Stimulated activated CD4-positive, alpha-beta T cell treated with anti-CD3 and anti-CD28 coated beads, Interleukin-15, amount 100 ng/mL, for 1 hour (primary cell): ENCODE results near the gene PITPNB.

Source experiments
- DNase-seq, 2 donors: peaks; one replicate each; pipeline ENCODE4 v3.0.0-alpha.2; 2020; ENCODE audit warnings: low read depth in 1 of 2, low spot score in 1 of 2

Gene PITPNB

DNA sequence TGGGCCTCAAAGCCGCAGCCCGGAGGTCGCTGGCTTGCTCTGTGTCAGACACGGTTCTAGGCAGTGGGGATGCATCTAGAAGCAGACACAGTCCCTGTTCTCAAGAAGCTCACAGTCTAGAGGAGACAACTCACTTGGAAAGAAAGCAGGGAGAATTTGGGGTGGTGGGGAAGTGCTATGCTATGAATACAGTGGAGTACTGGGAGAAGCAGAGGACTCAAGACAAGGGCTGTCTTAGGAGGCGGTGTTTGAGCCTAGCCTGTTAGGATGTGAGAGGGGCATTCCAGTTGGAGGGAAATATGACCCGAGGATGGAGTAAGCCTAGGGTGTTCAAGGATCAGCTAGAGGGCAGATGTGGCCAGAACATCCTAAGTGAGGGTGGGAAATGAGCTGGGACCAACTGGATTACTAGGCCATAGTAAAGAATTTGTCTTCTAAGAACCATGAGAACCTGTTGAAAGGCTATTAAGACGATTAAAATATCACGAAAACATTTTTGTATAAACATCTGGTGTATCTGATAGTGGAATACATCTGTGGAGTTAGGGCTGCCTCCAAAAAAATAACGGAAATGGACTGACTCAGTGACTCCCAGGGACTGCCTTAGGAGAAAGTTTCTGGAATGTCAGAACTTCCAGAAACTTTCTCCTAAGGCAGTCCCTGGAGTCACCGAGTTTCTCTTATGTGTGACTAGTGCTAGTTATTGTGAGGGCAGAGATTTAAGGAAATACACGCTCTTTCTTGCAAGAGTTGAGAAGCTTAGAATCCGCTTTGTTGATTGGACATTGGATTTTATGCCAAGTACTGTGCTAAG is 1.1 kb upstream of the PITPNB start:
- no peak for DNase-seq

- peak; percentile 13 to 47 for DNase-seq
These were observed 475 bp downstream of the PITPNB start for GRCh38 chr22:27918341-27919221.

DNA sequence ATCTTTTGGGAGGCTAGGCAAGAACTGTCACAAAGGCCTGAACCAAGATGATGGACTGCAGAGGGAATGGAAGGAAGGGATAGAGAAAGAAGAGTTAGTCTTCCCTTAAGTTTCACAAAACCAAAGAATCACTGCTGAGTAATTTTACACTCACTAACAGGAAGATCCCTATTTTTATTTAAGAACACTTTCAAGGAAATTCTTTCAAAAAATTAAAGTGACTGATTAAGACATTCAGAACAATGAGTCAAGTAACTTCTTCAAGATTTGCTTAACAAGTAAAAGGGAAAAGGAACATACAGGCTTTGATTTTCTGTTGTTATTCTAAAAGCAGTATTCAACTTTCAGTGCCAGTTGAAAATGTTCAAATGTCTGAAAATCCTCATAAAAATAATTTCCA is 3.1 kb downstream of the PITPNB start:
- DNase-seq, result no peak

DNA sequence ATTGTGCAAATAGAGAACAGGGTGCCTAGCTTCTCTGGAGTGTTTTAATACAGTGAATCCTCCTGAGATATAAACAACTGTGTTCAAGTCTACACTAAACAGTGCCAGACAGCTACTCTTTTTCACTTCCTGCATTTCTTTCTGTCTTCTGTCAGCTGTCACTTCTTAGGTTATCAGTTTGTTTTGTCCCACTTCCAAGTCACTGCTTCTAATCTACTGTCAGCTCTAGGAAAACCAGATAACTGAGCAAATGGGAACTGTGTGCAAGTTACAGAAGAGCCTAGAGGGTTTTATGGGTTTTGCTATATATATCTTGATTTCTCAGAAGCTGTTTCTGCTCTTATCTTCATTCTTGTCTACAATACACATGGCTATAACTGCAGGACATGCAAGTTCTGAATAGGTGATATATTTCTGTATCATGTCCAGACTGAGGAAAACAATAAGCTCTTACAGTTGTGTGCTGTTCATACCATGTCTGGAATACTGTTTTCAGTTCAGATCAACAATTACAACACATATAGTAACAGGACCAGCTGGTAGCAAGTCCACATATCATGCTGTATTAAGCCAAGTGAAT is 5.8 kb downstream of the PITPNB start:
- no peak for DNase-seq

- no peak for DNase-seq
These were observed 7.0 kb downstream of the PITPNB start for GRCh38 chr22:27912101-27912500.

DNA sequence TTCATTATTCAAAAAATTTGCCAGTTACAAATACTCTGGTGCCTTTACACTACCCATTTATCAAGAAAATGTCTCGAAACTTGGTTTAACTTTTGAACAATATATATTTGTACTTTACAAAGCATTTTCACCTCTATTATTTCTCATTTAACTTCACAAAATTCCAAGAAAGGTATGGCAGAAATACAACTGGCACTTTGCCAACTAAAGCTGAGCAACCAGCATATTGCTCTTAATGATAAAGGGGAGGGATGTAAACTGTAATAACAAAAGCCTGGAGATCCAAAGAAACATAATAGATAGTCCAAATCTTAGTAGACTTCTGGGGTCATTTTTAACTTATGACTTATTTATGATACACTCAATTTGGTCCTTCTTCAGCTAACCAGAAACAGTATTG is 7.7 kb downstream of the PITPNB start:
- DNase-seq, result no peak

- no peak for DNase-seq
These were observed 12.8 kb downstream of the PITPNB start for GRCh38 chr22:27906241-27906640.

GRCh38 chr22:27905653-27906052 is 13.4 kb downstream of the PITPNB start:
- DNase-seq, result no peak

GRCh38 chr22:27903805-27904473 is 15.1 kb downstream of the PITPNB start:
- DNase-seq, result no peak

DNA sequence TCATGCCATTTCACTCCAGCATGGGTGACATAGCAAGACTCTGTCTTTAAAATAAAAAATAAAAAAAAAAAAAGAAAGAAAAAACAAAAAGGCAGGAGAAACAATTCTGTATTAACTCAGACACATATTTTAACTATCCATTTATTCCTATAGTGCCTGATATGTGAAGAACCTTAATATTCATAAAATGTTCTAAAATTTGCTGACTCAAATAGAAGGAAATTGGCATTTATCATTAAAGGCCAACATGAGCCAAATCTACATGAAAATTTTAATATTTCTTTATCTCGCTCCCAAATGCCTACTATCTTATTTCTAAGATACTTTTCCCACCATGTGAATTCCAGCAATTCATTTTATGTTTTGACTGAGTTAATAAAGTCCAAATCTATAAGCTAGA is 18.9 kb downstream of the PITPNB start:
- DNase-seq, result no peak

DNA sequence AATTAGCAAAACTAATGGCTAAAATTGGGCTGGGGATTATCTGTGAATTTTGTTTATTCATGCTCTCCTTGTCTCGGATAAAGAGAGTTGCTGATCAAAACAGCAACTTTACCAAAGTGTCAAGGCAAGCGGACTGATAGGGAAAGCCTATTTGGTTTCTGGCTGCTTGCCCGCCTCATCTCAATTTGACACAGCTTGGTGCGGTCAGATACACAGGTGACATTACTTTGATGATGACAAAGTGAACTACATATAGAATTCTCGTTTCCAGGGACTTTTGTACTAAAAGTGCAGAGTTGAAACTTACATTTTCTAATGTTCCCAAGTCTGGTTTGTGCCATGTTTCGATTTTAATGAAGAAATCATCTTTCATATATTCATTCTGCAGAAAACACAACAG is 22.8 kb downstream of the PITPNB start:
- DNase-seq, result no peak

DNA sequence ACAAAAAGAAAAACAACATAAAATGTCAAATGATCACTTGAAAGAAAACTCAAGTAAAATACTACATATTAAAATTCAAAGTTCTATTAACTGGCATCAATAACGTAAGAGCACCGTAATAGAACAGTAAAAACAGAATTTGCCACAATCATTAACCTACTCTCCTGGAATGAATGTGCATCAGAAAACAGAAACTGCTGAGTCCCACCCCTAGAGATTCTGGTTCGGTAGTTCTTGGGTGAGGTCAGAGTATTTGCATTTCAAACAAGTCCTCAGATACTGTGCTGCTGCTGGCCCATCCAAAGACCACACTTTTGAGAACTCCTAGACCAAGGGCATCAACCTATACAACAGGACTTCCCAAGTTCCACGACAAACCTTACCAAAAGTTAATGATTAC is 23.5 kb downstream of the PITPNB start:
- no peak for DNase-seq

- no peak for DNase-seq
These were observed 26.2 kb downstream of the PITPNB start for GRCh38 chr22:27892811-27893210.

DNA sequence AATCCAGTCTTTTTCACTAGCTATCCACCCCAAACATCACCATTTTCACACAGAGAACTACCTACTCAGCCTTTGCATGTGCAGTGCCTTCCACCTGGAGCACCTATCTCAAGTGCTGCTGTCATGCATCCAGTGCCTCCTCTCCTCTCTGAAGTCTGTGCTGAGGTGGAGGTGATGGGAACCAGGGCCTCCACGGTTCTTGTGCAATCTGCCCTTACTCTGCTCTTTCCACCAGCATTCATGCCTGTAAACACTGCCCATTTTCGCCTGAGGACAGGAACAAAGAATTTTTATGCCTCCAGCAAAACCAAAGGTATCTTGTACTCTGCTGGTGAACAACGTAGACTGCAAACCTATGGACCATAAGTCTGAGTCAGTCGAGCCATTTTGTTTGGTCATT is 27.0 kb downstream of the PITPNB start:
- DNase-seq, result no peak

- DNase-seq, result no peak
These were observed 30.7 kb downstream of the PITPNB start for GRCh38 chr22:27888310-27888709.

- DNase-seq, result no peak
These were observed 32.3 kb downstream of the PITPNB start for GRCh38 chr22:27886843-27887151.

DNA sequence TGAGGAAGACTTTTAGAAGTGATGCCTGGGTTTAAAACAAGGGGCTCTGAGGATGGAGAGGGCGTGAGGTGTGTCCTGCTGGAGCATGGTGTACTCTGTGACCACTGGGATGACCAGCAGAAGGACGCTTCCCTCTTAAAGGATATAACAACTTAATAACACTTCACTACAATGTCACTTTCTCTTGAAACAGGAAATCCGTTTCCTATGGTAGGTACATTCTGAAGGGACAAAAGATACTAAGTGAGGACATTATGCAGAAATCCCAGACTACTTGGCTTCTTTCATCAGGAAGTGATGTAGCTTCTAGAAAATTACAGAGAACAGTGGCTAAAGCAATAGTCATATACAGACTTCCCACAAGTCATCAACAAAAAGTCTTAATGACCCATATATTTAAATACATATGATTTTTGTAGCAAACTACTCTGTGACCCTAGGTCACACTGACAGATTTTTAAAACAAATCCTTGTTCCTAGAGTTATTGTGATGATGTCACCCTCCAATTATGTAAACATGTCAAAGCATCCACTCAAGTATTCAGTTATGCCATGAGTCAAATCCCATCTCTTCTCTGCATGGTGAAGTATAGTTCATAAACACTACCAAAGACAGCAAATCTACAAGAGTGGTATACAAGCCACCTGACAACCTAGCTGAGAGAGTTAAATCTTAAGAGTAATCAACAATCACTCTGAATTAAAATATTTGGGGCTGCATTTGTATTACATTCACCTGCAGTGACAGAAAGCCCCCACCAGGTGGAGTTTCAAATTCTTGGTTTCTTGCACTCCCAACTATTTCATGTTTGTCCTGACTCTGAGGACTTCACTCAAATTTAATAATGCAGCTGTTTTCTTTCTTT is 32.8 kb downstream of the PITPNB start:
- DNase-seq, result no peak

GRCh38 chr22:27883656-27884350 is 35.3 kb downstream of the PITPNB start:
- DNase-seq, result no peak

DNA sequence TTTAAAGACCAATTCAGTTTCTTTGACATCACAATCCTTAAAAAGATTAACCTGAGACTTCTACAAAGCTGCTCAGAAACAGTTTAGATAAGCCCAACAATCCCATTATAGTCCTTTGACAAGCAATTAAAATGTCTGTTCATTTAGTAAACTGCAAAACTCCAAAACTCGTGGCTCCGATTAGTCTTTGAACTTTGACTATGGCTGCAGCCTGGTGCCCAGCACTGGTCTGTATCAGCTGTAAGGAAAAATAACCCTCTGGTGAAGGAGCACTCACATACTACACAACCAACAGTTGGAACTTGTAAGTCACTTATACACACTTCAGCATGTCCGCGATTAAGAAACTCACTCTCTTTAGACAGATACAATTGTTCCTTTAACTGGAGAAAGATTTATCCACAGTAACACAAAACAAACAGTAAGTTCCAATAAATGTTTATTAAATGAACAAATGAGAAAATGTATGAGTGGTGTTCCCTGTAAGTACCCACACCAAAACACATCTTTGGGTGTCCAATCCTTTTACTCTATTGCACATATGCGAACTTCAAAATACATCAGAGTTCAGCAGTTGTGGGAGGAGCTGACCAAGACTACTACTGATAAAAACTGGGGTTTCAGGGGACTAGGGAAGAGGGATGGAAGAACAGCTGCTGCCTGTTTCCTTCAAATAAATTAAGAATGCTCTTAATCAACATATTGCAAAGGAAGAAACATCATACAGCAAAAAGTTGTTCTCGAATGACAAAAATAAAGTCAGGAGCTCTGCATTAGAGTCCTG is 36.4 kb downstream of the PITPNB start:
- no peak for DNase-seq
